ENCODE data around the gene SF3A2.

Gene SF3A2

GRCh38 chr19:2253106-2254063, 16.8 kb downstream of the SF3A2 start:
- DNase-seq (ENCODE audit: low read depth, low spot score), result no peak

GRCh38 chr19:2254064-2254872, 17.6 kb downstream of the SF3A2 start:
- no peak for DNase-seq (ENCODE audit: low read depth, low spot score)

GRCh38 chr19:2255112-2255845, 18.7 kb downstream of the SF3A2 start:
- no peak for DNase-seq (ENCODE audit: low read depth, low spot score)

GRCh38 chr19:2255982-2256685, 19.5 kb downstream of the SF3A2 start, which contains the start of gene JSRP1:
JSRP1 (minus strand) TSS chr19:2256417; CDS start chr19:2255314, 1,103 bp downstream.
- no peak for DNase-seq (ENCODE audit: low read depth, low spot score)

- no peak for DNase-seq (ENCODE audit: low read depth, low spot score)
These were observed 22.7 kb downstream of the SF3A2 start for GRCh38 chr19:2259336-2259735.

GRCh38 chr19:2260341-2260805, 23.7 kb downstream of the SF3A2 start:
- DNase-seq (ENCODE audit: low read depth, low spot score), result no peak

- DNase-seq (ENCODE audit: low read depth, low spot score), result no peak
These were observed 25.0 kb downstream of the SF3A2 start for GRCh38 chr19:2261438-2262172.

GRCh38 chr19:2266183-2266993, 29.8 kb downstream of the SF3A2 start:
- no peak for DNase-seq (ENCODE audit: low read depth, low spot score)

GRCh38 chr19:2268480-2268830, 31.8 kb downstream of the SF3A2 start:
- DNase-seq (ENCODE audit: low read depth, low spot score), result no peak

- no peak for DNase-seq (ENCODE audit: low read depth, low spot score)
These were observed 32.2 kb downstream of the SF3A2 start for GRCh38 chr19:2268861-2269243.

GRCh38 chr19:2269244-2270156, 32.9 kb downstream of the SF3A2 start:
- peak; percentile 98 for DNase-seq (ENCODE audit: low read depth, low spot score)

- DNase-seq (ENCODE audit: low read depth, low spot score), result no peak
These were observed 33.5 kb downstream of the SF3A2 start for GRCh38 chr19:2270157-2270422.

- peak; percentile 41 for DNase-seq (ENCODE audit: low read depth, low spot score)
These were observed 34.0 kb downstream of the SF3A2 start for GRCh38 chr19:2270423-2271233.

- no peak for DNase-seq (ENCODE audit: low read depth, low spot score)
These were observed 34.8 kb downstream of the SF3A2 start for GRCh38 chr19:2271234-2272103.

GRCh38 chr19:2273356-2274184, 36.9 kb downstream of the SF3A2 start:
- peak; percentile 49 for DNase-seq (ENCODE audit: low read depth, low spot score)

GRCh38 chr19:2274185-2274711, 37.6 kb downstream of the SF3A2 start:
- DNase-seq (ENCODE audit: low read depth, low spot score), result no peak
